ENCODE results near the gene PTPRF.
"Not testable (repeated sequence)": the region's sequence is repeated elsewhere in the genome, so short reads cannot be mapped to it uniquely, and the experiment has no call there.

The PTPRF gene

GRCh38 chr1:43538969-43539368 is 8.3 kb downstream of the PTPRF start:
- DNase-seq, result no peak

GRCh38 chr1:43539726-43540434 is 9.2 kb downstream of the PTPRF start:
- DNase-seq, result no peak

GRCh38 chr1:43540653-43541071 is 10.0 kb downstream of the PTPRF start:
- no peak for DNase-seq

- no peak for DNase-seq
These were observed 10.5 kb downstream of the PTPRF start for GRCh38 chr1:43541141-43541540.

GRCh38 chr1:43541721-43542401 is 11.2 kb downstream of the PTPRF start:
- DNase-seq, result no peak

- no peak for DNase-seq
These were observed 12.1 kb downstream of the PTPRF start for GRCh38 chr1:43542527-43543458.

- no peak for DNase-seq
These were observed 12.9 kb downstream of the PTPRF start for GRCh38 chr1:43543567-43543966.

- DNase-seq, result no peak
These were observed 14.6 kb downstream of the PTPRF start for GRCh38 chr1:43545339-43545694.

GRCh38 chr1:43545695-43546387 is 15.2 kb downstream of the PTPRF start:
- DNase-seq, result no peak

GRCh38 chr1:43546388-43547100 is 15.9 kb downstream of the PTPRF start:
- DNase-seq, result no peak

GRCh38 chr1:43547538-43548072 is 16.9 kb downstream of the PTPRF start:
- DNase-seq, result no peak

- DNase-seq, result no peak
These were observed 17.9 kb downstream of the PTPRF start for GRCh38 chr1:43548285-43549271.

GRCh38 chr1:43549394-43549793 is 18.7 kb downstream of the PTPRF start:
- DNase-seq, result not testable (repeated sequence)

GRCh38 chr1:43549921-43550597 is 19.4 kb downstream of the PTPRF start:
- DNase-seq, result no peak

GRCh38 chr1:43550598-43551246 is 20.0 kb downstream of the PTPRF start:
- no peak for DNase-seq

GRCh38 chr1:43551396-43551888 is 20.8 kb downstream of the PTPRF start:
- no peak for DNase-seq

GRCh38 chr1:43552059-43552742 is 21.5 kb downstream of the PTPRF start:
- DNase-seq, result no peak

GRCh38 chr1:43552813-43553212 is 22.1 kb downstream of the PTPRF start:
- DNase-seq, result no peak

All from HCEC 1CT (cell line).